ENCODE data around the gene MTLN. TPM values are rescaled to one million over a fixed set of nuclear protein-coding genes. Genes with fewer than 3 reads are reported as not detected.

Gene MTLN
- total and polyA plus RNA-seq, 2 experiments from 2014 or later, result 42.1 to 78.9 TPM

GRCh38 chr2:110167326-110168000 is 44.9 kb downstream of the MTLN start:
- WGBS (ENCODE audit: low lambda C conversion rate, missing lambda C conversion rate), result 61% methylated on average over 5 of the region's 5 CpGs
- Histone ChIP-seq H3K4me2 (no peak overlapping the region), H4K20me1 (ENCODE audit: insufficient read depth, poor library complexity, severe bottlenecking) (no peaks in the 10 kb centered on the region), H3K27ac (no peak overlapping the region), H3K36me3 (replicated peaks; ENCODE audit: insufficient read depth, low read depth) (no peaks in the 10 kb centered on the region), H3K4me1 (ENCODE audit: insufficient read depth) (no peaks in the 10 kb centered on the region), H3K4me3 (no peak overlapping the region), H3K79me2 (no peaks in the 10 kb centered on the region), H3K9me3 (ENCODE audit: low read depth) (no peaks in the 10 kb centered on the region), H3K9me2 (replicated peaks; ENCODE audit: insufficient read depth) (no peaks in the 10 kb centered on the region), H2AFZ (no peak overlapping the region), H3K27me3 (no peaks in the 10 kb centered on the region)
- no peak for TF ChIP-seq EZH2 (IDR thresholded peaks at IDR 0.05; ENCODE audit: borderline replicate concordance)
- no peak for TF ChIP-seq EZH2phosphoT487 (IDR thresholded peaks at IDR 0.05; ENCODE audit: low read depth, severe bottlenecking, unreplicated experiment)
- TF ChIP-seq CTCF (IDR thresholded peaks at IDR 0.05; ENCODE audit: poor library complexity), result no peak
- DNase-seq (ENCODE audit: low spot score), result no peak

GRCh38 chr2:110166266-110166665 is 46.1 kb downstream of the MTLN start:
- 95% methylated on average over 2 of the region's 2 CpGs for WGBS (ENCODE audit: low lambda C conversion rate, missing lambda C conversion rate)
- Histone ChIP-seq H4K20me1 (ENCODE audit: insufficient read depth, poor library complexity, severe bottlenecking) (no peaks in the 10 kb centered on the region), H2AFZ (no peak overlapping the region)

More at GRCh38 chr2:110166266-110166665, 46.1 kb downstream of the MTLN start:
- no peaks in the 10 kb centered on the region for H3K27me3 ChIP-seq
- no peaks in the 10 kb centered on the region for H3K9me3 ChIP-seq (ENCODE audit: low read depth)
- H3K4me2 ChIP-seq, result no peak overlapping the region
- H3K4me3 ChIP-seq, result no peak overlapping the region
- DNase-seq (ENCODE audit: low spot score), result no peak
- no peak for TF ChIP-seq CTCF (IDR thresholded peaks at IDR 0.05; ENCODE audit: poor library complexity)
- TF ChIP-seq EZH2 (IDR thresholded peaks at IDR 0.05; ENCODE audit: borderline replicate concordance), result no peak
- no peak for TF ChIP-seq EZH2phosphoT487 (IDR thresholded peaks at IDR 0.05; ENCODE audit: low read depth, severe bottlenecking, unreplicated experiment)
- no peaks in the 10 kb centered on the region for H3K36me3 ChIP-seq (replicated peaks; ENCODE audit: insufficient read depth, low read depth)
- no peaks in the 10 kb centered on the region for H3K4me1 ChIP-seq (ENCODE audit: insufficient read depth)
- no peaks in the 10 kb centered on the region for H3K79me2 ChIP-seq
- no peak overlapping the region for H3K27ac ChIP-seq
- H3K9me2 ChIP-seq (replicated peaks; ENCODE audit: insufficient read depth), result no peaks in the 10 kb centered on the region

Other genes with a start within 250 kb of the MTLN start
- gene MALL, start 96.7 kb downstream of the MTLN start, total RNA-seq, result 30.8 and 36.0 TPM in 2 replicates
- 40.1 and 55.7 TPM in 2 replicates for gene MALL, start 96.7 kb downstream of the MTLN start, polyA plus RNA-seq
- 1.1 and 1.6 TPM in 2 replicates for gene NPHP1, start 7.5 kb downstream of the MTLN start, total RNA-seq
- gene NPHP1, start 7.5 kb downstream of the MTLN start, polyA plus RNA-seq, result 1.3 and 4.1 TPM in 2 replicates

Data from hepatocyte (in vitro differentiated cells).